ENCODE measurements around the gene SCAP.

The SCAP gene

DNA sequence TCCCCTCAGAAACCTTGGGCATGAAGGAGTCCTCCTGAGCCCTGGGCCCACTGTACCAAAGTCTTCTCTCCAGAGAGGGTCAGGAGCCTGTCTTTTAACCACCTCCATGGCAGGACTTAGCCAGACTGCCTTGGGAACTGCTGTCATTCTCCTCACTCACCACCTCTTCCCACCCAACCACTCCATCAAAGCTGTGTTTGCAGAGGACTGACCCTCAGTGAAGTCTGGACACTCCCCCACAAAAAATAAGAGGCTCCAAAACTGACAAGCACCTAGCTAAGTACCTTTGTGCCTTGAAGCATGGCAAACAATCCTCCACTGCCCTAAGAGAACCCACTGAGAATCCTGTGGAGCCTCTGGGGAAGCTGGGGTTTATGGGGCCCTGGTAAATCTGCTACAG is 2.3 kb upstream of the SCAP start:
- Histone ChIP-seq H3K4me3 (ENCODE audit: low read depth in 1 of 2, low read length in 1 of 2) (no peak overlapping the region), H3K36me3 (no peaks in the 10 kb centered on the region), H3K4me1 (ENCODE audit: control insufficient read depth in 1 of 2, insufficient read depth in 1 of 2, low read depth in 1 of 2, low read length in 1 of 2) (peaks cover 17 to 21% of the 10 kb centered on the region in 2 experiments), H3K27ac (no peak overlapping the region), H3K27me3 (no peaks in the 10 kb centered on the region), H3K9me3 (no peaks in the 10 kb centered on the region)
- TF ChIP-seq, protein P1, sequence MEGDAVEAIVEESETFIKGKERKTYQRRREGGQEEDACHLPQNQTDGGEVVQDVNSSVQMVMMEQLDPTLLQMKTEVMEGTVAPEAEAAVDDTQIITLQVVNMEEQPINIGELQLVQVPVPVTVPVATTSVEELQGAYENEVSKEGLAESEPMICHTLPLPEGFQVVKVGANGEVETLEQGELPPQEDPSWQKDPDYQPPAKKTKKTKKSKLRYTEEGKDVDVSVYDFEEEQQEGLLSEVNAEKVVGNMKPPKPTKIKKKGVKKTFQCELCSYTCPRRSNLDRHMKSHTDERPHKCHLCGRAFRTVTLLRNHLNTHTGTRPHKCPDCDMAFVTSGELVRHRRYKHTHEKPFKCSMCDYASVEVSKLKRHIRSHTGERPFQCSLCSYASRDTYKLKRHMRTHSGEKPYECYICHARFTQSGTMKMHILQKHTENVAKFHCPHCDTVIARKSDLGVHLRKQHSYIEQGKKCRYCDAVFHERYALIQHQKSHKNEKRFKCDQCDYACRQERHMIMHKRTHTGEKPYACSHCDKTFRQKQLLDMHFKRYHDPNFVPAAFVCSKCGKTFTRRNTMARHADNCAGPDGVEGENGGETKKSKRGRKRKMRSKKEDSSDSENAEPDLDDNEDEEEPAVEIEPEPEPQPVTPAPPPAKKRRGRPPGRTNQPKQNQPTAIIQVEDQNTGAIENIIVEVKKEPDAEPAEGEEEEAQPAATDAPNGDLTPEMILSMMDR (IDR thresholded peaks at IDR 0.05) = no peak

DNA sequence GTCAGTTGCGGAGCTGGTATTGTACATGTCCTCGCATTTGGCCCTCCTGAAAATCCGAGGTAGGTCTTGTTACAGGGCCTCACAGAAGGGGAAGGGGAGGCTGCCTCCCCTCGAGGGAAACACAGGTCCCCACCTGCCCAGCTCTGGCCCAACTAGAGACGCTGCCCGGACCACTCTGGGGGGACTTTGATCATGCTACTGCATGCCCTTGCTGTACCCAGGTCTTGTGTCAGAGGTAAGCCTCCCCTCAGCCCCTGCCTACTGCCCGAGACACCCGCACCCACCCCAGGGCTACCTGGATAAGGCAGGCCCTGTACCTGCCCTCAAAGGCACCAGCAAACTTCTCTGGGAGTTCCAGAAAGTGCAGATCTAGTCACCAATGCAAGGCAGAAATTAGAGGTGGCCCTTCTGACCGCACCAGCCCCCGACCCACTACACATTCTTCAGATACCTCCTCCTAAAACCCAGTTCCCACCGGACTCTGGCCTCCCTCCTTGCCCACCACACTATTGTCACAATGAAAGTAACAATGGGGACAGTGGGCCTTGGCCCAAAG is 981 bp upstream of the SCAP start:
- no peak overlapping the region for H3K27ac ChIP-seq
- H3K4me1 ChIP-seq (ENCODE audit: control insufficient read depth in 1 of 2, insufficient read depth in 1 of 2, low read depth in 1 of 2, low read length in 1 of 2) = peaks cover 17 to 21% of the 10 kb centered on the region in 2 experiments
- no peaks in the 10 kb centered on the region for H3K9me3 ChIP-seq
- H3K36me3 ChIP-seq = no peaks in the 10 kb centered on the region
- no peaks in the 10 kb centered on the region for H3K27me3 ChIP-seq
- H3K4me3 ChIP-seq (ENCODE audit: low read depth in 1 of 2, low read length in 1 of 2) = no peak overlapping the region
- TF ChIP-seq, protein P1 (IDR thresholded peaks at IDR 0.05) = no peak

DNA sequence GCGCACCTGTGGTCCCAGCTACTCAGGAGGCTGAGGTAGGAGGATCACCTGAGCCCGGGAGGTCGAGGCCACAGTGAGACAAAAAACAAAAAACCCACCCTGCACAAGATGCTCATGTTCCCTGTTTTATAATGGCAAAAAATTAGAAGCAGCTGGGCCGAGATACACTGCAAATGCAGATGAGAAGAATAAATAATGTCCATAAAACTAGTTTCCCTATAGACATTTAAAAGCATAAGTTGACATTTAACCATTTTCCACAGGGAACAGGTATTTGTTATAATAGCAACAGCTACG is 537 bp upstream of the SCAP start:
- no peaks in the 10 kb centered on the region for H3K36me3 ChIP-seq
- peak overlapping the region; percentile 91 to 97 for H3K4me3 ChIP-seq (ENCODE audit: low read depth in 1 of 2, low read length in 1 of 2)
- no peaks in the 10 kb centered on the region for H3K9me3 ChIP-seq
- peaks cover 17 to 21% of the 10 kb centered on the region in 2 experiments for H3K4me1 ChIP-seq (ENCODE audit: control insufficient read depth in 1 of 2, insufficient read depth in 1 of 2, low read depth in 1 of 2, low read length in 1 of 2)
- TF ChIP-seq, protein P1 (IDR thresholded peaks at IDR 0.05) = no peak
- H3K27ac ChIP-seq = peak overlapping the region; percentile 89
- no peaks in the 10 kb centered on the region for H3K27me3 ChIP-seq

DNA sequence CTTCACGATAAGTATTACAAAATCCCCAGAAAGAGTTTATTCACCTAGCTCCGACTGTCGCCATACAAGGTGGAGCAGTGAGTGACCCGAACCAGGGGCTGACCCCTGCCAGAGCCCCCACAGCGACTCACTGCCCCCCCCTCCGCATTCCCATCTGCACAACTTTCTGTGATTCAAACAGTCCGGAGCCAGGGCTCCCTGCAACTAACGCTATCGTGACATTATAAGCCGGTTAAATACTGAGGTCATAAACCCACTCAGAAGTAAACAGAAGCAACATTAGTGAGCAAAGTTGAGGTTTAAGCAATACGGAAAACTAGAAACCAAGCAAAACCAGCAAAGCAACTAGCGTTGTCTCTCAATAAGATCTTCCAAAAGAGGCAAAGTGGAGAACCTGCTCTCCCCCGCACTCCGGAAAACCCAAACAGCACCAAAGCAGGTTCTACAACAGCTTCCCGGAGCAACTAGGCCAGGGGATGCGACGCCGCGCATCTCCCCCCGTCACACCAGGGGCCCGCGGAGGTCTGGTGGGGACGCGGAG is 642 bp downstream of the SCAP start:
- H3K27ac ChIP-seq = peak overlapping the region; percentile 89
- H3K4me1 ChIP-seq (ENCODE audit: control insufficient read depth in 1 of 2, insufficient read depth in 1 of 2, low read depth in 1 of 2, low read length in 1 of 2) = peaks cover 17 to 21% of the 10 kb centered on the region in 2 experiments
- TF ChIP-seq, protein P1 (IDR thresholded peaks at IDR 0.05) = no peak
- no peaks in the 10 kb centered on the region for H3K9me3 ChIP-seq
- no peaks in the 10 kb centered on the region for H3K27me3 ChIP-seq
- H3K36me3 ChIP-seq = no peaks in the 10 kb centered on the region
- peak overlapping the region; percentile 91 to 97 for H3K4me3 ChIP-seq (ENCODE audit: low read depth in 1 of 2, low read length in 1 of 2)

DNA sequence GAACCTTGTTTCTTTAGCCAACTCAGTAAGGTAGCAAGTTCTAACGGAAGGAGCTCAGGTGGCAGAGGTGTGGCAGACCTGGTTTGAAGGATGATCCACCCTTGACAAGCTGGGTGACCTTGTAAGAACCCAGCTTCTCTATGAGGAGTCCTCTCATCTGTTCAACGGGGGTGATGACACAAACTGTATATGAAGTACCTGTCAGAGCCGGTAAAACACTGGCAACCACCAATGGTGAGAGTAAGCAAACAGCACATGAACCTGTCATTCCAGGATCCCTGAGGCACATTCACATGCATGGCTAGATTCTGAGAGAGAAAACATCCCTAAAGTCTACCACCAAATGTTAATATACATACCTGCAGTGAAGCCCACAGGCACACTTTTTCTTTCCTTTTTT is 2.4 kb downstream of the SCAP start:
- no peaks in the 10 kb centered on the region for H3K36me3 ChIP-seq
- no peaks in the 10 kb centered on the region for H3K9me3 ChIP-seq
- H3K27ac ChIP-seq = no peak overlapping the region
- H3K4me1 ChIP-seq (ENCODE audit: control insufficient read depth in 1 of 2, insufficient read depth in 1 of 2, low read depth in 1 of 2, low read length in 1 of 2) = peaks cover 17 to 21% of the 10 kb centered on the region in 2 experiments
- no peaks in the 10 kb centered on the region for H3K27me3 ChIP-seq
- H3K4me3 ChIP-seq (ENCODE audit: low read depth in 1 of 2, low read length in 1 of 2) = no peak overlapping the region
- TF ChIP-seq, protein P1 (IDR thresholded peaks at IDR 0.05) = no peak

All from neutrophil (primary cell).